ENCODE measurements around the gene PCCA.

The PCCA gene

GRCh38 chr13:100506600-100507422 lies 417.9 kb downstream of the PCCA start:
- no peak overlapping the region for H3K4me3 ChIP-seq (replicated peaks; ENCODE audit: low read depth, low read length)

GRCh38 chr13:100508455-100508854 lies 419.6 kb downstream of the PCCA start:
- no peak overlapping the region for H3K4me3 ChIP-seq (replicated peaks; ENCODE audit: low read depth, low read length)
- TF ChIP-seq CTCF (IDR thresholded peaks at IDR 0.05; ENCODE audit: low read length, missing control alignments): no peak
- DNase-seq (ENCODE audit: low read depth): no peak

More at GRCh38 chr13:100506600-100507422, 417.9 kb downstream of the PCCA start:
- DNase-seq (ENCODE audit: low read depth): no peak
- no peak for TF ChIP-seq CTCF (IDR thresholded peaks at IDR 0.05; ENCODE audit: low read length, missing control alignments)

- DNase-seq (ENCODE audit: low read depth): no peak
- no peak for TF ChIP-seq CTCF (IDR thresholded peaks at IDR 0.05; ENCODE audit: low read length, missing control alignments)
- no peak overlapping the region for H3K4me3 ChIP-seq (replicated peaks; ENCODE audit: low read depth, low read length)
Observed at GRCh38 chr13:100508996-100509395, 420.1 kb downstream of the PCCA start.

- no peak overlapping the region for H3K4me3 ChIP-seq (replicated peaks; ENCODE audit: low read depth, low read length)
- no peak for TF ChIP-seq CTCF (IDR thresholded peaks at IDR 0.05; ENCODE audit: low read length, missing control alignments)
- DNase-seq (ENCODE audit: low read depth): no peak
Observed at GRCh38 chr13:100510208-100510957, 421.5 kb downstream of the PCCA start.

- H3K4me3 ChIP-seq (replicated peaks; ENCODE audit: low read depth, low read length): no peak overlapping the region
- DNase-seq (ENCODE audit: low read depth): no peak
- no peak for TF ChIP-seq CTCF (IDR thresholded peaks at IDR 0.05; ENCODE audit: low read length, missing control alignments)
Observed at GRCh38 chr13:100511466-100511865, 422.6 kb downstream of the PCCA start.

GRCh38 chr13:100512422-100512821 lies 423.5 kb downstream of the PCCA start:
- no peak overlapping the region for H3K4me3 ChIP-seq (replicated peaks; ENCODE audit: low read depth, low read length)
- no peak for TF ChIP-seq CTCF (IDR thresholded peaks at IDR 0.05; ENCODE audit: low read length, missing control alignments)
- DNase-seq (ENCODE audit: low read depth): no peak

Measured in fibroblast of pulmonary artery (primary cell).